NOMO-1 treated with dmso at 0.1 percent for 144 hours (cell line): ENCODE results near the gene LZTS2.
A peak's percentile ranks its signal among the peaks of the same experiment; 100 is the strongest.

Experiments
- DNase-seq: peaks from one replicate; lab custom pipeline; 2025; ENCODE audit not compliant: unreplicated experiment; lab: John Stamatoyannopoulos, UW

The LZTS2 gene

DNA sequence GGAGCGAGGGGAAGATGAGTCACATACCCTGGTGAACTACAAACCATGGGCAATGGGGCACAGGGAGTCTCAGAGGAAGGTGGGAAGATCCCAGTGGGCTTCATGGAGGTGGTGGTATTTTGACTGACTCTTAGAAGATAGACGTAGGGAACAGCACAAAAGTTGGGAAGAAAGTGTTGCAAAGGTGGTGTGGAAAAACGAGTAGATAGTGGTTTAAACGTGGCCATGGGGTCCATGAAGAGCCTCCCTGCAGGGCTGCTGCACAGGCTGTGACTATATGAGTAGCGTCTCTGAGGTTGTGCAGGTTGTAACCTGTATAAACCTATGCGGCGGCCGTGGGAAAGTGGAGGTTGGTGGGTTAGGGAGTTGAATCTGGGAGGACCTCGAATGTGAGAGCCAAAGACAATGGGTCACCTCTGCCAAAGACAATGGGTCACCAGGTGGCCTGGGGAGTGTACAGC is 13.8 kb downstream of the LZTS2 start:
- DNase-seq = no peak

DNA sequence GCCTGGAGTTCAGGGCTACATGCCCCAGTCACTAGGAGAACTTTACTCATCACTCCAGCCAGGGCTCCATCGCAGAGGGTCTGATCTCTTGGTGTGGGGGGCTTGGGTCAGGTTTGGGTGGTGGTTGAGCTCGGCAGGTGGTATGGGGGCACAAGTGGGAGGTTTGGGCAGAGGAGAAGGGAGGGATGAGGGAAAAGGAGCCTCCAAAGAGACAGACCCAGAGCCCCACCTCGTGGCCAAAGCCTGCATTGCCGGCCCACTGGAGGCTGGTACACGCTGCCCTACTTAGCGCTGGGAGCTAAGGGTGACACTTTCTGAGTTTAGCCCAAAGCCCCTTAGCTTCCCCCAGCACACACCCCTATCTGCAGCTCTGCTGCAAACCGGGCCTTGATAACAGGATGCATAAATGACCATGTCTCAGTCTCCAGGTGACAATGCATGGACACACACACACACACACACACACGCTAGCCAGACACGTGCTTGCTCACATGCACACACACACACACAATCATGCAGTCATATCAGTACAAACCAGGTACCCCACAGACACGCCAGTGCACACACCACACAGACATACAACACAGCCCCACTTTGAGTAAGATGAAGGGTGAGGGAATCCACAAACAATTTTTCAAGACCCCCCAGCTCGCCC is 14.7 kb downstream of the LZTS2 start:
- DNase-seq = no peak

DNA sequence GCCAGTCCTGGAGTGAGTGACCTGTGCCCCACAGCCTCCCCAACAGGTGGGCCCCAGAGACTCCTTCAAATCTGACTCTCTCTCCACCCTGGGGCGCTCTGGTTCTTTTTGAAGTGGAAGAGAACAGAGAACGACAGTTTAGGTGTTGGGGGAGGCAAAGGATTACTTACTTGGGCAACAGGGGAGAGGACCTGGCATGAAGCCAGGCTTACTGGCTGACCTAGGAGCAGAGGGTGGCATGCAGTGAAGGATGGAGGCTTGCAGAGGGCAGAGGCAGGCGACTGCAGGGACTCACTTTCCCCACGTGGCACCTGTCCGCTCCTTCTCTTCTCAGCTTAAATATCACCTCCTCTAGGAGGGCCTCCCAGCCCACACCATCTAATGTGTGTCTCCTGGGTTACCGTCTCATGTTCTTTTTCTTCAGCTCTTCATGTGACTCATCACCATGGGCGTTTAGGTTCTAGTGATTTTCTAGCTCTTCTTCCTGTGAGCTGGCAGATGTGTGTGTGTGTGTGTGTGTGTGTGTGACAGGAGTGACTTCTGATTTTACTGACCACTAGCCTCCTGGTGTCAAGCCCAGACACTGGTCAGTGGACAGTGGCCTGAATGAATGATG is 15.5 kb downstream of the LZTS2 start:
- DNase-seq = no peak

DNA sequence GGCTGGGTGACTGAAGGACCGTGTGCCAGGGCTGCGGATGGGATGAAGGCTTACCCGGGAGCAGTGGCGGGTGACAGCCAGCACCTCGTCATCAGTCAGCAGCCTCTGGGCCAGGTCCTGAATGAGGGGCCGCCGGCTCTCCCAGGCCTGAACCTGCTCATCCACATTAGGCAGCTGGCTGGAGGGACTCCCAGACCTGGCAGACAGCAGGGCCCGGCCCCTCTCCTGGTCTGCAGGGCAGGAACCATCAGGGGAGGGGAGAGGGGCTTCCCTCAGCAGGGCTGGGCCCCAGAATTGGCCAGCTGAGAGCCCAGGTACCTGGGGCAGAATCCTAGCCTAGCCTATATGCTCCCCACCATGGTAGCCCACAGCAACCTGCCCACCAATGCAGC is 16.0 kb downstream of the LZTS2 start:
- DNase-seq = no peak

DNA sequence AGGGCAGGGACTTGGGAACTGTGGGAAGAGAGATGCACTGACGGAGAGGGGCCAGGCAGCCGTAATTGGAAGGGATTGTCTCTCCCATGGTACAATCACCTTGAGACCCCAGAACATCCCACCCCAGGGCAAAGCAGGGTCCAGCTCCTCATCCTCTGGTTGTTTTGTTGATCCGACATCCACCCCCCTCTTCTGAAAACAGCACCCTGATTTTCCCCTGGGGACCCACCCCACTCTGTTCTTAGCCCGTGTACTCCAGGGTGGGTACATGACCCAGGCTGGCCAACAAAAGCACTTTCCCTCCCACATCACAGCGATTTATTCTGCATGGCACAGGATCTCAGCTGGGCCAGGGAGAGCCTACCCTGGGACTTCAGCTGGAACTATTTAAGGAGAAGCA is 17.2 kb downstream of the LZTS2 start:
- no peak for DNase-seq

DNA sequence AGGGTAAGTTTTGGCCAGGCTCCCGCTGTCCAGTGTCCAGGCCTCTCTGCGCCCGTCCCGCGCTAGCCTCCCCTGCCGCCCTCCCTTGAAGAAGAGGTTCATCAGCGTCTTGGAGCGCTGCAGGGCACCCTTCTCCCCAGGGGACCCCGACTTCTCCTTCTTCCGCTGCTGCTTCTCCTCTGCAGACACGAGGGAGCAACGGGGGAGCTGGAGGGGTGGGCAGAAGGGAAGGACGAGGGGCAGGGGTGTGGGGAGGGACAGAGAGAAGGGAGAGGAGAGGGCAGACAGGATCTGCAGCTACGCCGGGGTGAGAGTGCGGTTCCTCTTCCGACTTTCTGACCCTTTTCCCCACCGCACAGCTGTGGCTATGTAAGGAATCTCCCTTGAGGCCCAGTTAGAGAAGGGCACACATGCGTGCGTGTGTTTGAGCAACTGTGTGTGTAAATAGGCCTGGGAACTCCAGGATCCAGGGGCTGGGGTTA is 18.6 kb downstream of the LZTS2 start:
- no peak for DNase-seq

DNA sequence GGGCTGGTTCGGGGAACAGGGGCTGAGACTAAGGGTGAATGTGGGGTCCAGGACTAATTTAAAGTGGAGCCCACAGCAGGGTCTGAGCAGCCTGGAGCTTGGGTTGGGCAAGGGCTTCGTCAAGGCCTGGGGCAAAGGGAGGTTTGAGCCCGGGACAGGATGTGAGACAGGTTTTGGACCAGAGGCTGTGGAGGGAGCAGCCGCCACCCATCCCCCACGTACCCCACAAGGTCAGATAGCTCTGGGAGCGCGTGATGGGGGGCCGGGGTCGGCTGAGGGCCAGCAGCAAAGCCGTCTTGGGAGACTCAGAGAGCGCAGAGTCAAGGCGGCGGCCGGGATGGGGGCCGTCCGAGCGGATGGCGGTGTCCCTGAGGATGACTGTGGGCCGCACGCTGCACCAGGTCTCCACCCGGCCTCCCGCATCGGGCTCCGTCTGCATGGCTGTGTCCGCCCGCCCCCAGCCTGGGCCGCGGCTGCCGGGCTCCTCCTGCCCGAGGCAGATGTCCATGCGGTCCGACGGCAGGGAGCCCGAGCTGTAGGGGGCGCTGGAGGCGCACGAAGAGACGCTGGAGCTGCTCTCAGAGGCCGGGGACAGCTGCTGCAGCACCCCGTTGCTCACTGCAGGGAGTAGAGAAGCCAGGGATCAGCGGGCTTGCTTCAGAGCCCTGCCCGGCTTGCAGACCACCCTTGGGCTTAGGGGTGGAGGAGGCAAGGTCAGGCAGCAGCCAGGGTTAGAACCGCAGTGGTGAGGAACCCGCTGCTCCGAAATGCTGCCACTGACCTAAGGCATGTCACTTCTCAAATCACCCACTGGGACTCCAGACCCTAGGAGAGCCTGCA is 19.2 kb downstream of the LZTS2 start:
- DNase-seq = peak; percentile 63

DNA sequence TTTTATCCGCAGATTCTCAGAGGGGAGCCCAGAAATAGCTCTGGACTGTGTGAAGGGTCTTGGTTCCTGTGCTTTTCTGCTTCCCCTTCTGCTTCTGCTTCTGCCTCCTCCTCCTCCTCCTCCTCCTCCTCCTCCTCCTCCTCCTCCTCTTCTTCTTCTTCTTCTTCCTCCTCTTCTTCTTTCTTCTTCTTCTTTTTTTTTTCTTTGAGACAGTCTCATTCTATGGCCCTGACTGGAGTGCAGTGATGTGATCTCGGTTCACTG is 19.8 kb downstream of the LZTS2 start:
- no peak for DNase-seq

DNA sequence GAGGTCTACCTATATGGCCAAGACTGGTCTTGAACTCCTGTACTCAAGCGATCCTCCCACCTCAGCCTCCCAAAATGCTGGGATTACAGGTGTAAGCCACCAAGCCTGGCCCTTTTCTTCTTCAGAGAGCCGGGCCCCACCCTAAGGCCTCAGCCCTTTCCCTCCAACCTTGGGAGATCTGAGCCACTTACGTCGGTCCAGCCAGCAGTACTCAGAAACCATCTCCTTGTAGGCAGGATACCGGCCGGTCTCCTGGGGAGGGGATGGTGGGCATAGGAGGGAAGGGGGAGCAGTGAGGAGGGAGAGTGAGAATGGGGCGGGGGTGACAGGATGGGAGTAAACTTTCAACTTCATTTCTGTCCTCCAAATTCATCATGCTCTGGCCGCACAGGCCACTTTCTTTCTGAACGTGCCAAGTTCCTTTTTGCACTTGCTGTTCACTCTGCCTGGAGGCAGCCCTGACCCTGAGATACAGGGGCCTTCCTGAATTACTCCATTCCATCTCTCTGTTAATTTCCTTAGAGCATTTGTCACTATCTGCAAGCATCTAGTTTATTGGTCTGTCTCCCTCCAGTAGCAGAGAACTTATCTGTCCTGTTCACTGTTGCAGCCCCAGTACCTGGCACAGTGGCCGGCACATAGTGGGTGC is 20.9 kb downstream of the LZTS2 start:
- no peak for DNase-seq

DNA sequence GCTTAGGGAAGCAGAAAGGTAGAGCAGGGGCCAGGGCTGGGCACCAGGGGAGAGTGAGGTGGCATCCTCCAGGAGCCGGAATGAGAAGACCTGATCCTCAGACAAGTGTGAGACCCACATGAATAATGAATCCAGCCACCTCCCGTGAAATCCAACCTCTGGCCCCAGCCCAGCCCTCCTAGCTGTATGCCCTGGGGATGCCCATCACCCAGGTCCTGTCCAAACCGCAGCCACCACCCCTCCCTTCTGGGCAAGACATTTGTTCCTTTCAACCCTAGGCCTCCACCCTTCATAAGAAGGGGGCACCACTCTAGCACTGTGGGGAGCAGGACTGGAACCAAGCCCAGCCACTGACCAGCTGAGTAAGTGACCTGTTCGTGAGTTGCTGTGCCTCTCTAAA is 21.6 kb downstream of the LZTS2 start:
- no peak for DNase-seq

DNA sequence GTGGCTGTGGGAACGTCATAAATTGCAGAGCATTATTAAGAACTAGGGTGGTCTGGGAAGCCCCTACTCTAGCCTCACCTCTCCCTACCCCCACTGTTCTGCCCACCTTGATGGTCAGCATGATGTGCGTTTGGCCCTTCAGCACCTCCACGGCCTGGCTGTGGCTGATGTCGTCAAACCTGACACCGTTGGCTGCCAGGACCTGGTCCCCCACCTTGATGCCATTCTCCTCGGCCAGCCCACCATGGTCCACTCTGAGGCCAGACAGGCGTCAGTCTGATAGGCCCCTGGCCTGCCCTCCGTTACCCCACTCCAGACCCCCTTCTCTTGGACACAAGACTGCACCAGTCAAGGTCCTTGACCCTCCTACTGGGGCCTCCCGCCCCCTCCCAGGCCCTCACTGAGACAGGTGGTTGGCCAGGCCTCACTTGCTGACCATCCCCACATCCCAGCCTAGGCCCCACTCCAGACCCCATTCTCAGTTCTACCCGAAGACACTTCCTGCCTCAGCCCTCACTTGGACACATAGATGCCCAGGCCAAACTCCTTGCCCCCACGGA is 22.2 kb downstream of the LZTS2 start:
- no peak for DNase-seq

DNA sequence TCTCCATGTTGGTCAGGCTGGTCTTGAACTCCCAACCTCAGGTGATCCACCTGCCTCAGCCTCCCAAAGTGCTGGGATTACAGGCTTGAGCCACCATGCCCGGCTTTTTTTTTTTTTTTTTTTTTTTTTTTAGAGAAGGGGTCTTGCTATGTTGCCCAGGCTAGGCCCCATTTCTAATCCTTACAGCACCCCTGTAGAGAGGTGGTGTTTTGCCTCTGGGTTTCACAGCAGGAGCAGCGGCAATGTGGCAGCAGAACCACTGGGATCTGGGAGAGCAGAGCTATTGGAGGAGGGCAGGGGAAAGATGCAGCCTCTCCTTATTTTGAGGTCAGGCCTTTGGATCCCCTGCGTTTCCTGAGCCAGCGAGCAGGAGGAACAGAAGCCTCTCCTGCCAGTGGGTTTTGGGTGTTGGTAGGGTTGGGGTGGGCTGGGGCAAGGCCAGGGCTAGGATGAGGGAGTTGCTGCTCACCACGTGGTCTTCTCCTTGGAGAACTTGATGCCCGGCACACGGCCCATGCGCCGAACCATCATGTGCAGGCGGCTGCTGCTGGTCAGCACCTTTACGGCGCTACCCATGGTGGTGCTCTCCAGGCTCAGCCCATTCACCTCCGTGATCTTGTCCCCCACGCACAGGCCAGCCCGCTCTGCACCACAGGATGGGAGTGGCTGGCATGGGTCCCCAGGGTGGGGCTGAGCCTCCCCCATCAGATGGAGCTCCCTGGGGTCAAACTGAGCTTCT is 23.5 kb downstream of the LZTS2 start:
- DNase-seq = no peak

DNA sequence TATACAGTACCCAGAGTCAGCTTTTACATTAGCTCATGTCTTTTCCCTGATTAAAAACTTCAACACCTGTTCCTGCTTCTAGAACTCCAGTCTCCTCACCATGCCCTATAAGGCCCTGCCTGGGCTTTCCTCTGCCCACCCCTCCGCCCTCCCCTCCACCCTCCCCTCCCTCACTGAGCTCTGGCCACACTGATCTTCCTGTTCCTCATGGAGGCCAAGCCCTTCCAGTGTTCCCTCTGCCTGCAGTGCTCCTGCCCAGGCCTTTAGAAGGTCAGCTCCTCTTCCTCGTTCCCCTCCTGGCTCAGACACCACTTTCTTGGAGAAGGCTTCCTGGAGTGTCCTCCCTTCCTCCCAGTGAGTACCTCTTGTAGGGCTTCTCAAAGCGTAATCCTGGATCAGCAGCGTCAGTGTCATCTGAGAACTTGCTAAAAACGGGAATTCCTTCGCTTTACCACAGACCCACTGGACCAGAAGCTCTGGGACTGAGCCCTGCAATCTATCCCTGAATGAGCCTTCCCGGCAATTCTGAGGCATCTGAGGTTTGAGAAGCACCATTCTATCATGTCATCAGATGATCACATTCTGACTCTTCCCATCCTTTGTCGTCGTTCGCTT is 27.6 kb downstream of the LZTS2 start:
- no peak for DNase-seq

DNA sequence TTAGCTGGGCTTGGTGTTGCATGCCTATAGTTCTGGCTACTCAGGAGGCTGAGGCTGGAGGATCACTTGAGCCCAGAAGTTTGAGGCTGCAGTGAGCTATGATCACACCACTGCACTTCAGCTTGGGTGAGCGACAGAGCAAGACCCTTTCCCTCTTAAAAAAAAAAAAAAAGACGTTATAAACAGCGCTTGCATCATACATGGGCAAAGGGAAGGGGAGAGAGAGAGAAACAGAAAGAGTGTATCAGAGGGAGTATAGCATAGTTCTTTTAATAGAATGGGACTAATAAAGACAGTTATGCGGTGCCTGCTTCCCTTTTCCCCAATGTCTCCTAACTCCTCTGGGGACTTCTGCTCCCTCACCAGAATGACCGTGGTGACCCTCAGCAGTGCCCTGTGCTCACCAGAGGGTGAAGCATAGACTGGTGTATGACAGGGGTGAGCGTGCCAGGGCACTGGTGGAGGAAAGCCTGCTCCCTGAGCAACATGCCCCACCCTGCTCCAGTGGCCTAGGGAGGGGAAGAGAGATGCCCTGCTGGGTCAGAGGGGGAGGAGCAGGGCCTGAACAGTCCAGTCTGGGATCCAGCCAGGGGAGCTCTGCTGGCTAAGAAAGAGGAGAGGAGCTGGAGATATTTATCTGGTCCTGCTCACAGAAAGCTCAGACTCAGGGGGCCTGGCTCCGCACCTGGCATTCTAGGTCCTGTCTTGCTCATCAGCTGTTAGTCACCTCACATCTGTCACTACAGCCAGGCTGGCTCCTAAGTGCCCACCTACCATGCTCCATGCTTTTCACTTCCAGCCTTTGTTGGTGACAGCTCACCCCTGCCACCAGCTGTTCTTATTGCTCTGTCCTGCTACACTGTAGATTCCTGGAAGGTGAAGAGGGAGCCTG is 29.1 kb downstream of the LZTS2 start:
- DNase-seq = no peak

DNA sequence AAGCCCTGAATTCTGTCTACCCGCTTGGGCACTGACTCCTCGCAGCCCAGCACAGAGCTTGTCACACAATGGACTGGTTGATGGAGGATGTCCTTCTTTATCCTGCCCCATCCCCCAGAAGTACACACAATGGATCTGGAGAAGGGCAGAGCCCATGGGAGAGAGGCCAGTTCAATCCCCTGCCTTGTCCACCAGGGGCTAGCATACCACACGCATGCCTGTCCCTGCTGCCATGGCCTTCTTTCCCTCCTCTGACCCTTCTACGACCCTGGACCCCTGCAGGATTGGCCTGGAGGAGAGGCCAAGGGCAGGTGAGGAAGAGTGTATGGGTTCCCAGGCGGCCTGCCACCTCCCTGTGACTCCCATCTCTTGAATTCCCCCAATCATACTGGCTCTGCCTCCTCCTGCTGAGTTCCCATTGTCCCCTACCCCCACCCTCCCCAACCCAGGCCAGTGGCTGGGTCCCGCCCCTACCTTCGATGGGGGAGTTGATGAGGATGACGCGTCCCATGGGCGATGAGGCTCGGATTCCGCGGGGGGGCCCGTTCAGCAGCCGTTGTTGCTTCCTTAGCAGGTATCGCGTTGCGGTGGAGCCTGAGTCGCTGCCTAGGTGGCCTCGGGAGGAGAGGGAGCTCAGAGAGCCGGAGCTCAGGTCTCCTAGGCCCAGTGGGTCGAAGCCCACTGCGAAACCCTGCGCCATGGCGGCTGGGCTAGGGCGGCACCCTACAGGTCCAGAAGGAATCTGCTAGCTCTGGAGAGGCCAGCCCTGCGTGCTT is 30.1 kb downstream of the LZTS2 start:
- no peak for DNase-seq

DNA sequence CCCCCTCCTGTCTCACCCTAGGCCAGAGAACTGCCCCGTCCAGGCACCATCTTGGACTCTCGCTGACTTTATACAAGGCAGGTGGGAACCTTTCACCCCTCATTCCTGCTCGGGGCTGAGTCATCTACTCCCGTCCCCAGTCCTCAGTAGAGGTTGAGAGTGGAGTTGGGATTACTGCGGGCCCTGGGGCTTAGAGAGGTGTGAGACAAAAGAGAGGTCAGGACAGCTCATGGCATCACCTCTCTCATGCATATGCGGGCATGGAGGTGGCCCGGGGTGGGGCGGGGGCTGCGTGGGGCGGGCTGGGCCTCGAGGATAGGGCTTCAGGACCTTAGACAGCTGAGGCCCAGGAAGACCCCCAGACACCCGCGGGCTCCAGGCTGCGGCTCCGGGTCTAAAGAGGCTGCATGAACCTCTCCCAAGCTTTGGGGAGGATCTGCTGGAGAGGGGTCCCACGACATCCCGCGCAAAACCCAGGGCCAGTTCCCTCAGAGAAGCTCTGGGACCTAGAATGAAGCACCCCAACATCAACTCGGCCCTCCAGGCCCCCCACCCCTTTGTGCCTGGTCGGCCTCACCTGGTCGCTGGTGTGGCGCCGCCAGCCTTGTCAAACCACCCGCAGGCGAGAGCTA is 31.0 kb downstream of the LZTS2 start:
- no peak for DNase-seq

DNA sequence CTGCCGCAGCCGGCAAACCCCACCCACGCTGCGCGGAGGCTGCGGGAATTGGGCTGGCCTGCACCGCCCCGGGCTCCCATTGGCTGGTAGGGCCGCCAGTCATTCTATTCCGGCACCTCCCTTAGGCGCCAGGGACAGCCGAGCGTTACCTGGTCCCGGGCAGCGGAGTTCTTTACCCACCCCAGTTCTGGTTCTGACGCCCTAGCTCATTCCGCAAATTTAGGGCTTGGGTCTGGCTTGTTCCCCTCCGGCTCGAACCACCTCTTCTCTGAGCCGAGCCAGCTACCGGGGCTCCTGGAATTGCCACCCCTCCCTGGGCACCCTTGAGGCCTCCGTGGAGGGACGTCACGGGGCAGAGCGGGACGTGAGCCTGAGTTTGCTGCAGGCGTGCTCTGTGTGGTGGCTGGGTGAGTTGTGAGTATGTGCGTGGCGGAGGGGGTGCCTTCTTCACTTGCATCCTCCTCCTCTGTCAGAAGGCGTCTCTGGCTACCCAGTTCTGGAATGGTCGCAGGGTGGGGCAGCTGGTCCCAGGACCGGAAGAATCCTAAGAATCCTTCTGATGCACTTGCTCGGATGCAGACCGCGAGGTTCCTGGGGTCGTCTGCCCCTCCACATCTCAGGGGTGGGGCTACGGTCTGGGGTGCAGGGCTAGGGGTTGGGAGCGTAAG is 31.7 kb downstream of the LZTS2 start, which contains the start of the genes PDZD7 and SFXN3:
Gene PDZD7 (minus strand): TSS at position 2 of the 668 bp plus-strand sequence. CDS start 910 bp downstream, outside the sequence.
Gene SFXN3 (plus strand): TSS at position 107 of the 668 bp plus-strand sequence. CDS start 3,461 bp downstream, outside the sequence.
- DNase-seq = peak; percentile 92
